Progenitor cell of endocrine pancreas (in vitro differentiated cells): ENCODE measurements around the gene CITED1. TPM values are rescaled to one million over a fixed set of nuclear protein-coding genes. Genes with fewer than 3 reads are reported as not detected.
A peak's percentile ranks its signal among the peaks of the same experiment; 100 is the strongest.

ENCODE experiments used
- DNase-seq: peaks from one replicate; pipeline ENCODE4 v3.0.0; 2021; ENCODE audit warnings: low spot score; ENCODE audit not compliant: unreplicated experiment
- H3K27ac Mint-ChIP-seq: 2 replicates; pipeline ENCODE4 v1.8.0; 2021; ENCODE audit warnings: mild to moderate bottlenecking, moderate library complexity, mixed read lengths
- H3K27me3 Mint-ChIP-seq: 2 replicates; pipeline ENCODE4 v1.8.0; 2021; ENCODE audit warnings: mixed read lengths
- H3K36me3 Mint-ChIP-seq: 2 replicates; pipeline ENCODE4 v1.8.0; 2022; ENCODE audit warnings: mixed read lengths; ENCODE audit not compliant: insufficient read depth
- H3K4me1 Mint-ChIP-seq: 2 replicates; pipeline ENCODE4 v1.8.0; 2021; ENCODE audit warnings: low read depth, mixed read lengths
- H3K4me3 Mint-ChIP-seq: 2 replicates; pipeline ENCODE4 v1.8.0; 2021; ENCODE audit warnings: low read depth, mild to moderate bottlenecking, moderate library complexity, mixed read lengths
- H3K9me3 Mint-ChIP-seq: 2 replicates; pipeline ENCODE4 v1.8.0; 2021; ENCODE audit warnings: low read depth, mixed read lengths
- total RNA-seq: library from RNA; stranded (reverse); gene quantifications from 2 replicates; pipeline ENCODE4 v1.2.1, GENCODE V29; 2021
- TF ChIP-seq, protein P1 (sequence below): fragments of 200-600 bp; sonication (generic); IDR thresholded peaks from one replicate; pipeline ENCODE4 v1.5.0; 2021; ENCODE audit warnings: antibody characterized with exemption, mild to moderate bottlenecking; ENCODE audit not compliant: unreplicated experiment

CITED1 gene
- total RNA-seq, 1 donor from 2014 or later: 2.0 TPM

GRCh38 chrX:72274526-72274925, 31.2 kb downstream of the CITED1 start:
- Mint-ChIP-seq H3K4me3 (peak overlapping the region; percentile 89), H3K9me3 (no peaks in the 10 kb centered on the region), H3K27ac (peak overlapping the region; percentile 58), H3K36me3 (peaks cover 41% of the 10 kb centered on the region), H3K4me1 (peaks cover 23% of the 10 kb centered on the region), H3K27me3 (no peaks in the 10 kb centered on the region)
- TF ChIP-seq, protein P1, sequence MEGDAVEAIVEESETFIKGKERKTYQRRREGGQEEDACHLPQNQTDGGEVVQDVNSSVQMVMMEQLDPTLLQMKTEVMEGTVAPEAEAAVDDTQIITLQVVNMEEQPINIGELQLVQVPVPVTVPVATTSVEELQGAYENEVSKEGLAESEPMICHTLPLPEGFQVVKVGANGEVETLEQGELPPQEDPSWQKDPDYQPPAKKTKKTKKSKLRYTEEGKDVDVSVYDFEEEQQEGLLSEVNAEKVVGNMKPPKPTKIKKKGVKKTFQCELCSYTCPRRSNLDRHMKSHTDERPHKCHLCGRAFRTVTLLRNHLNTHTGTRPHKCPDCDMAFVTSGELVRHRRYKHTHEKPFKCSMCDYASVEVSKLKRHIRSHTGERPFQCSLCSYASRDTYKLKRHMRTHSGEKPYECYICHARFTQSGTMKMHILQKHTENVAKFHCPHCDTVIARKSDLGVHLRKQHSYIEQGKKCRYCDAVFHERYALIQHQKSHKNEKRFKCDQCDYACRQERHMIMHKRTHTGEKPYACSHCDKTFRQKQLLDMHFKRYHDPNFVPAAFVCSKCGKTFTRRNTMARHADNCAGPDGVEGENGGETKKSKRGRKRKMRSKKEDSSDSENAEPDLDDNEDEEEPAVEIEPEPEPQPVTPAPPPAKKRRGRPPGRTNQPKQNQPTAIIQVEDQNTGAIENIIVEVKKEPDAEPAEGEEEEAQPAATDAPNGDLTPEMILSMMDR: no peak
- DNase-seq: no peak

- Mint-ChIP-seq H3K4me1 (peaks cover 23% of the 10 kb centered on the region), H3K27ac (peak overlapping the region; percentile 80), H3K4me3 (no peak overlapping the region), H3K36me3 (peaks cover 43% of the 10 kb centered on the region), H3K27me3 (no peaks in the 10 kb centered on the region), H3K9me3 (no peaks in the 10 kb centered on the region)
- TF ChIP-seq, protein P1: no peak
- no peak for DNase-seq
Measured at GRCh38 chrX:72273718-72274117, 32.0 kb downstream of the CITED1 start.

- DNase-seq: no peak
- Mint-ChIP-seq H3K27ac (peak overlapping the region; percentile 67), H3K9me3 (no peaks in the 10 kb centered on the region), H3K4me3 (no peak overlapping the region), H3K27me3 (no peaks in the 10 kb centered on the region), H3K36me3 (peaks cover 45% of the 10 kb centered on the region), H3K4me1 (peaks cover 23% of the 10 kb centered on the region)
- TF ChIP-seq, protein P1: no peak
Measured at GRCh38 chrX:72272868-72273267, 32.8 kb downstream of the CITED1 start.

DNA sequence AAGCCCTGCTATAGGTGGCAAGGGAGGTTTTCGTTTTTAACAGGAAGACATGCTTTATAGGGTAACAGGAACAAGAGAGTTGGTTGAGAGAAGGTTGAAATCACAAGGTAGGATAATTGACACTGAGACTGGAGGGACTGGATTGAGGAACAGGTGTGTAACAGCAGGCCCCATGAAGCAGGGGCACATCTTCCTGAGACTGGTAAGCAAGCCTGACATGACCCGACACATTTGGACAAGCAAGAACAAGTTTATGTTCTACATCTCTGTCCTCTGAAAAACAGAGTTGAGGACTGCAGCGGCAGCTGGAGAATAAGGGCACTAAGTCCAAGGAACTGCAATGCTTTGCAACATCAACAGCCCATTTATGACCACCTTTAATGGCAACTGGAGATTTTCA, 33.9 kb downstream of the CITED1 start:
- no peak for DNase-seq
- no peaks in the 10 kb centered on the region for H3K27me3 Mint-ChIP-seq
- H3K9me3 Mint-ChIP-seq: no peaks in the 10 kb centered on the region
- H3K36me3 Mint-ChIP-seq: peaks cover 48% of the 10 kb centered on the region
- peaks cover 23% of the 10 kb centered on the region for H3K4me1 Mint-ChIP-seq
- TF ChIP-seq, protein P1: no peak
- peak overlapping the region; percentile 67 for H3K27ac Mint-ChIP-seq
- H3K4me3 Mint-ChIP-seq: no peak overlapping the region

GRCh38 chrX:72271091-72271788, 34.5 kb downstream of the CITED1 start:
- TF ChIP-seq, protein P1: no peak
- H3K4me3 Mint-ChIP-seq: no peak overlapping the region
- H3K4me1 Mint-ChIP-seq: peaks cover 23% of the 10 kb centered on the region
- peaks cover 48% of the 10 kb centered on the region for H3K36me3 Mint-ChIP-seq
- DNase-seq: no peak
- peak overlapping the region; percentile 67 for H3K27ac Mint-ChIP-seq
- H3K9me3 Mint-ChIP-seq: no peaks in the 10 kb centered on the region
- no peaks in the 10 kb centered on the region for H3K27me3 Mint-ChIP-seq
